ENCODE results near the gene HMMR.
A peak's percentile ranks its signal among the peaks of the same experiment; 100 is the strongest.

The HMMR gene

GRCh38 chr5:163506726-163507125 is 46.3 kb downstream of the HMMR start:
- CTCF ChIA-PET = interaction anchor here (0.7 to 1.5 kb wide), 4 partner anchors 32 to 56 kb away, joined by 3 to 6 read pairs (median 3); no protein-coding TSS in a partner anchor
- no peak for TF ChIP-seq CTCF (IDR thresholded peaks at IDR 0.05; ENCODE audit: insufficient read depth, low read length, missing control alignments)
- POLR2A ChIA-PET = interaction anchor here (1.7 kb wide), 1 partner anchor 46 kb away, joined by 5 read pairs; the partner anchor contains the start of genes HMMR and NUDCD2
- peak overlapping the region; percentile 78 for H3K4me3 ChIP-seq (ENCODE audit: low read depth, low read length)
- no peak for DNase-seq (ENCODE audit: low read depth, low spot score)

- no peak overlapping the region for H3K4me3 ChIP-seq (ENCODE audit: low read depth, low read length)
- no peak for TF ChIP-seq CTCF (IDR thresholded peaks at IDR 0.05; ENCODE audit: insufficient read depth, low read length, missing control alignments)
- ChIA-PET CTCF (interaction anchor here (1.3 kb wide), 2 partner anchors 8 to 19 kb away, joined by 3 to 4 read pairs; no protein-coding TSS in a partner anchor), POLR2A (no interaction called here)
- no peak for DNase-seq (ENCODE audit: low read depth, low spot score)
Measured at GRCh38 chr5:163508753-163509152, 48.3 kb downstream of the HMMR start.

- no peak for DNase-seq (ENCODE audit: low read depth, low spot score)
- no peak overlapping the region for H3K4me3 ChIP-seq (ENCODE audit: low read depth, low read length)
- ChIA-PET POLR2A (no interaction called here), CTCF (interaction anchor here (1.3 kb wide), 1 partner anchor 20 kb away, joined by 3 read pairs; no protein-coding TSS in a partner anchor)
- no peak for TF ChIP-seq CTCF (IDR thresholded peaks at IDR 0.05; ENCODE audit: insufficient read depth, low read length, missing control alignments)
Measured at GRCh38 chr5:163509291-163509951, 49.0 kb downstream of the HMMR start.

GRCh38 chr5:163512526-163512925 is 52.1 kb downstream of the HMMR start:
- POLR2A ChIA-PET = no interaction called here
- no peak for DNase-seq (ENCODE audit: low read depth, low spot score)
- CTCF ChIA-PET = no interaction called here
- no peak overlapping the region for H3K4me3 ChIP-seq (ENCODE audit: low read depth, low read length)
- no peak for TF ChIP-seq CTCF (IDR thresholded peaks at IDR 0.05; ENCODE audit: insufficient read depth, low read length, missing control alignments)

- POLR2A ChIA-PET = no interaction called here
- no peak overlapping the region for H3K4me3 ChIP-seq (ENCODE audit: low read depth, low read length)
- DNase-seq (ENCODE audit: low read depth, low spot score) = no peak
- TF ChIP-seq CTCF (IDR thresholded peaks at IDR 0.05; ENCODE audit: insufficient read depth, low read length, missing control alignments) = no peak
- CTCF ChIA-PET = no interaction called here
Measured at GRCh38 chr5:163525096-163525495, 64.7 kb downstream of the HMMR start.

- ChIA-PET CTCF (interaction anchor here (1.1 kb wide), 1 partner anchor 56 kb away, joined by 3 read pairs; no protein-coding TSS in a partner anchor), POLR2A (no interaction called here)
- no peak overlapping the region for H3K4me3 ChIP-seq (ENCODE audit: low read depth, low read length)
- no peak for TF ChIP-seq CTCF (IDR thresholded peaks at IDR 0.05; ENCODE audit: insufficient read depth, low read length, missing control alignments)
- DNase-seq (ENCODE audit: low read depth, low spot score) = no peak
Measured at GRCh38 chr5:163529698-163530097, 69.3 kb downstream of the HMMR start.
